NCI-H1048 (cell line): ENCODE results near the gene PCDHA1.
"Not testable (repeated sequence)": the region's sequence is repeated elsewhere in the genome, so short reads cannot be mapped to it uniquely, and the experiment has no call there.

Experiments used
- DNase-seq: peaks from one replicate; lab custom pipeline; 2025; lab: John Stamatoyannopoulos, UW

PCDHA1 gene

DNA sequence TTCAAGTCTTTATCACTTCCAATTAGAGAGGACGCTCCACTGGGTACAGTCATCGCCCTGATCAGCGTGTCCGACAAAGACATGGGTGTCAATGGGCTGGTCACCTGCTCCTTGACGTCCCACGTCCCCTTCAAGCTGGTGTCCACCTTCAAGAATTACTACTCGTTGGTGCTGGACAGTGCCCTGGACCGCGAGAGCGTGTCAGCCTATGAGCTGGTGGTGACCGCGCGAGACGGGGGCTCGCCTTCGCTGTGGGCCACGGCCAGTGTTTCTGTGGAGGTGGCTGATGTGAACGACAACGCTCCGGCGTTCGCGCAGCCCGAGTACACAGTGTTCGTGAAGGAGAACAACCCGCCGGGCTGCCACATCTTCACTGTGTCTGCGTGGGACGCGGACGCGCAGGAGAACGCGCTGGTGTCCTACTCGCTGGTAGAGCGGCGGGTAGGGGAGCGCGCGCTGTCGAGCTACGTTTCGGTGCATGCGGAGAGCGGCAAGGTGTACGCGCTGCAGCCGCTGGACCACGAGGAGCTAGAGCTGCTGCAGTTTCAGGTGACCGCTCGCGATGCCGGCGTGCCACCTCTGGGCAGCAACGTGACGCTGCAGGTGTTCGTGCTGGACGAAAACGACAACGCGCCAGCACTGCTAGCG is 22.4 kb downstream of the PCDHA1 start:
- not testable (repeated sequence) for DNase-seq

DNA sequence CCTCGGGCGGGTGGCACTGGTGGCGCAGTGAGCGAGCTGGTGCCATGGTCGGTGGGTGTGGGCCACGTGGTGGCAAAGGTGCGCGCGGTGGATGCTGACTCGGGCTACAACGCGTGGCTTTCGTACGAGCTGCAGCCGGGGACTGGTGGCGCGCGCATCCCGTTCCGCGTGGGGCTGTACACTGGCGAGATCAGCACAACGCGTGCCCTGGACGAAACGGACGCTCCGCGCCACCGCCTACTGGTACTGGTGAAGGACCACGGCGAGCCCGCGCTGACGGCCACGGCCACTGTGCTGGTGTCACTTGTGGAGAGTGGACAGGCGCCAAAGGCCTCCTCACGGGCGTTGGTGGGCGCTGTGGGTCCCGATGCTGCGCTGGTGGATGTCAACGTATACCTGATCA is 22.9 kb downstream of the PCDHA1 start:
- no peak for DNase-seq

DNA sequence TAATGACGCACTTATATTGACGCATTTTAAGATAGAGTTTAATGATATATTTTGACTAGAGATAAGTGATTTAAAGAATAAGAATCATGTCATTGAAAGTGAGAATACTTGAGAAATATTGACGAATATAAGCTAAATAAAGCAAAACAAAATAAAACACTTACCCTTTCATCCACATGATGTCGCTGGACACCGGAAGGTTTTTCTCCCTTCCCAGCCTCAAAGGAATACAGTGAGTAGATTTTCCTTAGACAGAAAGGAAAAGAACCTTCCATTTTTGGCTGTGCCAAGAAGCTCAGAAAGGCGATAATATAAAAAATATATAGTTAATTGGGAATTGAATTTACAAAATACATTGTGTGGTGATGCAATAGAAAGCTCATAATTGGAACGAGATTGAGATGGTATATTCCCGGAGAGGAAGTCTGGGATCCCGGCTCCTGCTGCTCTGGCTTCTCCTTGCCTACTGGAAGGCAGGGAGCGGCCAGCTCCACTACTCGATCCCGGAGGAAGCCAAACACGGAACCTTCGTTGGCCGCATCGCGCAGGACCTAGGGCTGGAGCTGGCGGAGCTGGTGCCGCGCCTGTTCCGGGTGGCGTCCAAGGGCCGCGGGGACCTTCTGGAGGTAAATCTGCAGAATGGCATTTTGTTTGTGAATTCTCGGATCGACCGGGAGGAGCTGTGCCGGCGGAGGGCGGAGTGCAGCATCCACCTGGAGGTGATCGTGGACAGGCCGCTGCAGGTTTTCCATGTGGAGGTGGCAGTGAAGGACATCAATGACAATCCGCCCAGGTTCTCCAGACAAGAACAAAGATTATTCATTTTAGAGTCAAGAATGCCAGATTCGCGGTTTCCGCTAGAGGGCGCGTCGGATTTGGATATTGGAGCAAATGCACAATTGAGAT is 35.7 kb downstream of the PCDHA1 start, which contains the start of gene PCDHA5:
Gene PCDHA5, plus strand, starts transcription at position 239 of the 906 bp plus-strand sequence.
- DNase-seq, result no peak

DNA sequence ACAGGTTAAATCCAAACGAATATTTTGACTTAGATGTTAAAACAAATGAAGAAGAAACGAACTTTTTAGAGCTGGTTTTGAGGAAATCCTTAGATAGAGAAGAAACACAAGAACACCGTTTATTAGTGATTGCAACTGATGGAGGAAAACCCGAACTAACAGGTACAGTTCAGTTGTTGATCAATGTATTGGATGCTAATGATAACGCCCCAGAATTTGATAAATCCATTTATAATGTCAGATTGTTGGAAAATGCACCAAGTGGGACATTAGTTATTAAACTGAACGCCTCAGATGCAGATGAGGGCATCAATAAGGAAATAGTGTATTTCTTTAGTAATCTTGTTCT is 36.3 kb downstream of the PCDHA1 start:
- DNase-seq, result no peak

DNA sequence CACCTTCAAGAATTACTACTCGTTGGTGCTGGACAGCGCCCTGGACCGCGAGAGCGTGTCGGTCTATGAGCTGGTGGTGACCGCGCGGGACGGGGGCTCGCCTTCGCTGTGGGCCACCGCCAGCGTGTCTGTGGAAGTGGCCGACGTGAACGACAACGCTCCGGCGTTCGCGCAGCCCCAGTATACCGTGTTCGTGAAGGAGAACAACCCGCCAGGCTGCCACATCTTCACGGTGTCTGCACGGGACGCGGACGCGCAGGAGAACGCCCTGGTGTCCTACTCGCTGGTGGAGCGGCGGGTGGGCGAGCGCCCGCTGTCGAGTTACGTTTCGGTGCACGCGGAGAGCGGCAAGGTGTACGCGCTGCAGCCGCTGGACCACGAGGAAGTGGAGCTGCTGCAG is 37.0 kb downstream of the PCDHA1 start:
- not testable (repeated sequence) for DNase-seq

DNA sequence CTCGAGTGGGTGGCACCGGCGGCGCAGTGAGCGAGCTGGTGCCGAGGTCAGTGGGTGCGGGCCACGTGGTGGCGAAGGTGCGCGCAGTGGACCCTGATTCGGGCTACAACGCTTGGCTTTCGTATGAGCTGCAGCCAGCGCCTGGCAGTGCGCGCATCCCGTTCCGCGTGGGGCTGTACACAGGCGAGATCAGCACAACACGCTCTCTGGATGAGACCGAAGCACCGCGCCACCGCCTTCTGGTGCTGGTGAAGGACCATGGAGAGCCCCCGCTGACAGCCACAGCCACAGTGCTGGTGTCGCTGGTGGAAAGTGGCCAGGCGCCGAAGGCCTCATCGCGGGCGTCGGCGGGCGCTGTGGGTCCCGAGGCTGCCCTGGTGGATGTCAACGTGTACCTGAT is 37.5 kb downstream of the PCDHA1 start:
- no peak for DNase-seq

DNA sequence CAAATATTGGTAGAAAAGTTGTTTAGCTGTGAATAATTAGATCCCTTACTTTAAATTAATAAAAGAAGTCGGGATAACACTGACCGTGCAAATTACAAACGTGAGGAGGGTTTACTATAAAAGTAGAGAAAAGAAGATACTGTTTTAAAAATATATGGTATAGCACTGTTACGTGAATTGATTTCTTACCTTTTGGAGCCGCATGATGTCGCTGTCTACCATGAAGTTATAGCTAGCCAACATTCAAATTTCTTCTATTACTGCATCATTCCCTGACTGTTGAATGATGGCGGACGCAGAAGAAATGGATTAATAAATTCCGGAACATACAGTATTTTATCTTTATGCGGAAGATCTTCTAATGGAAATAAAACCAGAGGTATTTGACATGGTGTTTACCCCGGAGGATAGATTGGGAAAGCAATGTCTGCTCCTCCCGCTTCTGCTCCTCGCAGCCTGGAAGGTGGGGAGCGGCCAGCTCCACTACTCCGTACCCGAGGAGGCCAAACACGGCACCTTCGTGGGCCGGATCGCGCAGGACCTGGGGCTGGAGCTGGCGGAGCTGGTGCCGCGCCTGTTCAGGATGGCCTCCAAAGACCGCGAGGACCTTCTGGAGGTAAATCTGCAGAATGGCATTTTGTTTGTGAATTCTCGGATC is 41.9 kb downstream of the PCDHA1 start, which contains the start of gene PCDHA6:
Gene PCDHA6, plus strand, starts transcription at position 257 of the 658 bp plus-strand sequence. Its CDS starts 132 bp downstream, at position 389.
- no peak for DNase-seq

DNA sequence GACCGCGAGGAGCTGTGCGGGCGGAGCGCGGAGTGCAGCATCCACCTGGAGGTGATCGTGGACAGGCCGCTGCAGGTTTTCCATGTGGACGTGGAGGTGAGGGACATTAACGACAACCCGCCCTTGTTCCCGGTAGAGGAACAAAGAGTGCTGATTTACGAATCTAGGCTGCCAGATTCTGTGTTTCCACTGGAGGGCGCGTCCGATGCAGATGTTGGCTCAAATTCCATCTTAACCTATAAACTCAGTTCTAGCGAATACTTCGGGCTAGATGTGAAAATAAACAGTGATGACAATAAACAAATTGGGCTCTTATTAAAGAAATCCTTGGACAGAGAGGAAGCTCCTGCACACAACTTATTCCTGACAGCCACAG is 42.4 kb downstream of the PCDHA1 start:
- no peak for DNase-seq

DNA sequence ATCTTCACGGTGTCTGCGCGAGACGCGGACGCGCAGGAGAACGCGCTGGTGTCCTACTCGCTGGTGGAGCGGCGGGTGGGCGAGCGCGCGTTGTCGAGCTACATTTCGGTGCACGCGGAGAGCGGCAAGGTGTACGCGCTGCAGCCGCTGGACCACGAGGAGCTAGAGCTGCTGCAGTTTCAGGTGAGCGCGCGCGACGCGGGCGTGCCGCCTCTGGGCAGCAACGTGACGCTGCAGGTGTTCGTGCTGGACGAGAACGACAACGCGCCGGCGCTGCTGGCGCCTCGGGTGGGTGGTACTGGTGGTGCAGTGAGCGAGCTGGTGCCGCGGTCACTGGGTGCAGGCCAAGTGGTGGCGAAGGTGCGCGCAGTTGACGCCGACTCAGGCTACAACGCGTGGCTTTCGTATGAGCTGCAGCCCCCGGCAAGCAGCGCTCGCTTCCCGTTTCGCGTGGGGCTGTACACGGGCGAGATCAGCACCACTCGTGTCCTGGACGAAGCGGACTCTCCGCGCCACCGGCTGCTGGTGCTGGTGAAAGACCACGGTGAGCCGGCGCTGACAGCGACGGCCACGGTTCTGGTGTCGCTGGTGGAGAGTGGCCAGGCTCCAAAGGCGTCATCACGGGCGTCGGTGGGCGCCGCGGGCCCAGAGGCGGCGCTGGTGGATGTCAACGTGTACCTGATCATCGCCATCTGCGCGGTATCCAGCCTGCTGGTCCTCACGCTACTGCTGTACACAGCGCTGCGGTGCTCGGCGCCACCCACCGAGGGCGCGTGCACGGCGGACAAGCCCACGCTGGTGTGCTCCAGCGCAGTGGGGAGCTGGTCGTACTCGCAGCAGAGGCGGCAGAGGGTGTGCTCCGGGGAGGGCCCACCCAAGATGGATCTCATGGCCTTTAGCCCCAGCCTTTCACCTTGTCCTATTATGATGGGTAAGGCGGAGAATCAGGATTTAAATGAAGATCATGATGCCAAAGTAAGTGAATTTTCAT is 43.9 kb downstream of the PCDHA1 start:
- DNase-seq, result not testable (repeated sequence)

DNA sequence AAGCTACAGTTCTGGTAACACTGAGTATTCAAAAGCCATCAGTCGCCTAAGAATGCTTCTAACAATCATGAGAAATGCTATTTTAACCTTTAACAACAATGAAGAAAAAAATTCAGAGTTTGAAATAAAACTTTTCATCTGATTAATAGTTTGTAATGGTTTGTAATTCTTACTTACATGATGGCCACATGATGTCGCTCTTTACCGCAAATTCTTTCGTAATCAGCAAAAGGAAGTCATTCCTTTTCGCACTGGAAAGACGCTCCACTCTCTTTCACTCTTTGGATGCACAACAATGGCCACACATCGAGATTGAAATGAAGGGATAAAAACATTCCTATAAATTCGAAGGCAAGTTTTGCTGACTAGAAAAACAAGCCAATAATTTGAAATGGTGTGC is 48.1 kb downstream of the PCDHA1 start, which contains the start of gene PCDHA7:
Gene PCDHA7, plus strand, starts transcription at position 277 of the 400 bp plus-strand sequence. Its CDS starts 115 bp downstream, at position 392.
- no peak for DNase-seq

DNA sequence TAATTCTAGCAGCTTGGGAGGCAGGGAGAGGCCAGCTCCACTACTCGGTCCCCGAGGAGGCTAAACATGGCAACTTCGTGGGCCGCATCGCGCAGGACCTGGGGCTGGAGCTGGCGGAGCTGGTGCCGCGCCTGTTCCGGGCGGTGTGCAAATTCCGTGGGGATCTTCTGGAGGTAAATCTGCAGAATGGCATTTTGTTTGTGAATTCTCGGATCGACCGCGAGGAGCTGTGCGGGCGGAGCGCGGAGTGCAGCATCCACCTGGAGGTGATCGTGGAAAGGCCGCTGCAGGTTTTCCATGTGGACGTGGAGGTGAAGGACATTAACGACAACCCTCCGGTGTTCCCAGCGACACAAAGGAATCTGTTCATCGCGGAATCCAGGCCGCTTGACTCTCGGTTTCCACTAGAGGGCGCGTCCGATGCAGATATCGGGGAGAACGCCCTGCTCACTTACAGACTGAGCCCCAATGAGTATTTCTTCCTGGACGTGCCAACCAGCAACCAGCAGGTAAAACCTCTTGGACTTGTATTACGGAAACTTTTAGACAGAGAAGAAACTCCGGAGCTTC is 48.6 kb downstream of the PCDHA1 start:
- not testable (repeated sequence) for DNase-seq

DNA sequence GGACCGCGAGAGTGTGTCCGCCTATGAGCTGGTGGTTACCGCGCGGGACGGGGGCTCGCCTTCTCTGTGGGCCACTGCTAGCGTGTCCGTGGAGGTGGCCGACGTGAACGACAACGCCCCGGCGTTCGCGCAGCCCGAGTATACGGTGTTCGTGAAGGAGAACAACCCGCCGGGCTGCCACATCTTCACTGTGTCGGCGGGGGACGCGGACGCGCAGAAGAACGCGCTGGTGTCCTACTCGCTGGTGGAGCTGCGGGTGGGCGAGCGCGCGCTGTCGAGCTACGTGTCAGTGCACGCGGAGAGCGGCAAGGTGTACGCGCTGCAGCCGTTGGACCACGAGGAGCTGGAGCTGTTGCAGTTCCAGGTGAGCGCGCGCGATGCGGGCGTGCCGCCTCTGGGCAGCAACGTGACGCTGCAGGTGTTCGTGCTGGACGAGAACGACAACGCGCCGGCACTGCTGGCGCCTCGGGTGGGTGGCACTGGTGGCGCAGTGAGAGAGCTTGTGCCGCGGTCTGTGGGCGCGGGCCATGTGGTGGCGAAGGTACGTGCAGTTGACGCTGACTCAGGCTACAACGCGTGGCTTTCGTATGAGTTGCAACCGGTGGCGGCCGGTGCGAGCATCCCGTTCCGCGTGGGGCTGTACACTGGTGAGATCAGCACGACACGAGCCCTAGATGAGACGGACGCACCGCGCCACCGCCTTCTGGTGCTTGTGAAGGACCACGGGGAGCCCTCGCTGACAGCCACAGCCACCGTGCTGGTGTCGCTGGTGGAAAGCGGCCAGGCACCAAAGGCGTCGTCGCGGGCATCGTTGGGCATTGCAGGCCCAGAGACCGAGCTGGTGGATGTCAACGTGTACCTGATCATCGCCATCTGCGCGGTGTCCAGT is 49.9 kb downstream of the PCDHA1 start:
- DNase-seq, result no peak

DNA sequence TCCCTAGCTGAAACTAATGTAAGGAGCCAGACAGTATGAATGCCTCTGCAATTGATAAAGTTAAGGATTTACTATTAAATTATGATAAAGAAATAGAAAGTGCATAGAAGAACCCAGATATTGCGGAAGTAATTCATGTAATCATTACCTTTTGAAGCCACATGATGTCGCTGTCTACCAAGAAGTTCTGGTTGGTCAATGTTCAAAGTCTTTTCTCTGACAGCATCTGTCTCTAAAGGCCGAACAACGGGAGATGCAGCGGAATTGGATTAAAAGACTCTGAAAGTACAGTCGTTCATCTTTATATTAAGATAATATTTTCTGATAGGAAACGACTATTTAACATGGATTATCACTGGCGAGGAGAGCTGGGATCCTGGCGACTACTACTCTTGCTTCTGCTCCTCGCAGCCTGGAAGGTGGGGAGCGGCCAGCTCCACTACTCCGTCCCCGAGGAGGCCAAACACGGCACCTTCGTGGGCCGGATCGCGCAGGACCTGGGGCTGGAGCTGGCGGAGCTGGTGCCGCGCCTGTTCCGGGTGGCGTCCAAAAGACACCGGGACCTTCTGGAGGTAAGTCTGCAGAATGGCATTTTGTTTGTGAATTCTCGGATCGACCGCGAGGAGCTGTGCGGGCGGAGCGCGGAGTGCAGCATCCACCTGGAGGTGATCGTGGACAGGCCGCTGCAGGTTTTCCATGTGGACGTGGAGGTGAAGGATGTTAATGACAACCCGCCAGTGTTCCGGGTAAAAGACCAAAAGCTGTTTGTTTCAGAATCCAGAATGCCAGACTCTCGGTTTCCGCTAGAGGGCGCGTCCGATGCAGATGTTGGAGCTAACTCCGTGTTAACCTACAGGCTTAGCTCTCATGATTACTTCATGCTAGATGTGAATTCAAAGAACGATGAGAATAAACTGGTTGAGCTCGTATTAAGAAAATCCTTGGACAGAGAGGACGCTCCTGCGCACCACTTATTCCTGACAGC is 55.3 kb downstream of the PCDHA1 start, which contains the start of gene PCDHA8:
Gene PCDHA8, plus strand, starts transcription at position 210 of the 985 bp plus-strand sequence. Its CDS starts 135 bp downstream, at position 345.
- no peak for DNase-seq

DNA sequence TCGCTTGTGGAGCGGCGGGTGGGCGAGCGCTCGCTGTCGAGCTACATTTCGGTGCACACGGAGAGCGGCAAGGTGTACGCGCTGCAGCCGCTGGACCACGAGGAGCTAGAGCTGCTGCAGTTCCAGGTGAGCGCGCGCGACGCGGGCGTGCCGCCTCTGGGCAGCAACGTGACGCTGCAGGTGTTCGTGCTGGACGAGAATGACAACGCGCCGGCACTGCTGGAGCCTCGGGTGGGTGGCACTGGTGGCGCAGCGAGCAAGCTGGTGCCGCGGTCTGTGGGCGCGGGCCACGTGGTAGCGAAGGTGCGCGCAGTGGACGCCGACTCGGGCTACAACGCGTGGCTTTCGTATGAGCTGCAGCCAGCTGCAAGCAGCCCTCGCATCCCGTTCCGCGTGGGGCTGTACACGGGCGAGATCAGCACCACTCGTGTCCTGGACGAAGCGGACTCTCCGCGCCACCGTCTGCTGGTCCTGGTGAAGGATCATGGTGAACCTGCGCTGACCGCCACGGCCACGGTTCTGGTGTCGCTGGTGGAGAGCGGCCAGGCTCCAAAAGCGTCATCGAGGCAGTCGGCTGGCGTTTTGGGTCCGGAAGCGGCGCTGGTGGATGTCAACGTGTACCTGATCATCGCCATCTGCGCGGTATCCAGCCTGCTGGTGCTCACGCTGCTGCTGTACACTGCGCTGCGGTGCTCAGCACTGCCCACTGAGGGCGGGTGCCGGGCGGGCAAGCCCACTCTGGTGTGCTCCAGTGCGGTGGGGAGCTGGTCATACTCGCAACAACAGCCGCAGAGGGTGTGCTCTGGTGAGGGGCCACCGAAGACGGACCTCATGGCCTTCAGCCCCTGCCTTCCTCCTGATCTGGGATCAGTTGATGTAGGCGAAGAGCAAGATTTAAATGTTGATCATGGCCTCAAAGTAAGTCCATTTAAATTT is 57.1 kb downstream of the PCDHA1 start:
- no peak for DNase-seq

DNA sequence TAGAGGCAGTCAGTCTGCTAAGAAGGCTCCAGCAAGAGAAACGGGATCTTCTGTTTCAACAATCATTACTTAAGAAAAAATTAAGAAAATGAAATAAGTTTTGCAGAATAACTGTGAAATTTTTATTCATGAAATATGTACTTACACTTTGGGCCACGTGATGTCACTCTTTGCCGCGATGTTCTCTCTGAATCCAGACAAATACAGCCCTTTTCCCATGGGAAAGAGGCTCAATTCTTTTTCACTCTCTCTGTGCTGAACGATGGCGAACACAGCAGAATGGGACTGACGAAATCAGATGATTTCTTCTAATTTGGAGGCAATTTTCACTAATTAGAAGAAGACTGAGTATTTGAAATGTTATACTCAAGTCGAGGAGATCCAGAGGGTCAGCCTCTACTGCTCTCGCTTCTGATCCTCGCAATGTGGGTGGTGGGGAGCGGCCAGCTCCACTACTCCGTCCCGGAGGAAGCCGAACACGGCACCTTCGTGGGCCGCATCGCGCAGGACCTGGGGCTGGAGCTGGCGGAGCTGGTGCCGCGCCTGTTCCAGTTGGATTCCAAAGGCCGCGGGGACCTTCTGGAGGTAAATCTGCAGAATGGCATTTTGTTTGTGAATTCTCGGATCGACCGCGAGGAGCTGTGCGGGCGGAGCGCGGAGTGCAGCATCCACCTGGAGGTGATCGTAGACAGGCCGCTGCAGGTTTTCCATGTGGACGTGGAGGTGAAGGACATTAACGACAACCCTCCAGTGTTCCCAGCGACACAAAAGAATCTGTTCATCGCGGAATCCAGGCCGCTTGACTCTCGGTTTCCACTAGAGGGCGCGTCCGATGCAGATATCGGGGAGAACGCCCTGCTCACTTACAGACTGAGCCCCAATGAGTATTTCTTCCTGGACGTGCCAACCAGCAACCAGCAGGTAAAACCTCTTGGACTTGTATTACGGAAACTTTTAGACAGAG is 62.5 kb downstream of the PCDHA1 start, which contains the start of gene PCDHA9:
Gene PCDHA9, plus strand, starts transcription at position 244 of the 964 bp plus-strand sequence. Its CDS starts 114 bp downstream, at position 358.
- DNase-seq, result not testable (repeated sequence)
